CD1c-positive myeloid dendritic cell (primary cell): ENCODE data around the gene OR52I1.

Experiments used
- DNase-seq: peaks from one replicate; pipeline ENCODE4 v3.0.0-alpha.2; 2016; ENCODE audit errors: extremely low spot score

The OR52I1 gene

GRCh38 chr11:4593739-4594138 is at the start of gene OR52I1:
Gene OR52I1 (plus strand): TSS chr11:4594039. CDS start chr11:4594039, 0 bp downstream.
- no peak for DNase-seq

- no peak for DNase-seq
Measured at GRCh38 chr11:4544891-4545290, 48.9 kb upstream of the OR52I1 start, which contains the start of gene OR52M1. Gene OR52M1 (plus strand): TSS chr11:4545191. CDS start chr11:4545191, 0 bp downstream.

- DNase-seq: no peak
Measured at GRCh38 chr11:4546878-4547277, 47.0 kb upstream of the OR52I1 start.

DNA sequence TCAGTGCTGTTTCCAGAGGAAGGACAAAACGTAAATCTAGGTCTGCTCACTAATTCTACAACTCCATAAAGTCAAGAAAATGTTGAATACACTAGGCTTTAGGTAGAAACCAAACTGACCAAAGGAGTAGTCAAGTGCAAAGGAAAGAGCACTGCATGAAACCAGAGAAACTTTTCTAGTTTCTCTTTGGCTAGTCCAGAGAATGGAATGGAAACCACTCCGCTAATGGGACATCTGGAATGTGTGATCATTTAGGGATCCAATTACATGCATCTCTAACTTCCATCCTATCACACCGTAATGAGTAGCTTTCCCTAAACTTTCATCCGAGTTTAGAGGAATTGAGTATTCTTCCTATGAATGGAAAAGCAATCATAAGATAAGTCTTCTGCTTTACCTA is 46.4 kb upstream of the OR52I1 start:
- DNase-seq: no peak

- DNase-seq: peak; percentile 12
Measured at GRCh38 chr11:4551346-4551979, 42.4 kb upstream of the OR52I1 start.

DNA sequence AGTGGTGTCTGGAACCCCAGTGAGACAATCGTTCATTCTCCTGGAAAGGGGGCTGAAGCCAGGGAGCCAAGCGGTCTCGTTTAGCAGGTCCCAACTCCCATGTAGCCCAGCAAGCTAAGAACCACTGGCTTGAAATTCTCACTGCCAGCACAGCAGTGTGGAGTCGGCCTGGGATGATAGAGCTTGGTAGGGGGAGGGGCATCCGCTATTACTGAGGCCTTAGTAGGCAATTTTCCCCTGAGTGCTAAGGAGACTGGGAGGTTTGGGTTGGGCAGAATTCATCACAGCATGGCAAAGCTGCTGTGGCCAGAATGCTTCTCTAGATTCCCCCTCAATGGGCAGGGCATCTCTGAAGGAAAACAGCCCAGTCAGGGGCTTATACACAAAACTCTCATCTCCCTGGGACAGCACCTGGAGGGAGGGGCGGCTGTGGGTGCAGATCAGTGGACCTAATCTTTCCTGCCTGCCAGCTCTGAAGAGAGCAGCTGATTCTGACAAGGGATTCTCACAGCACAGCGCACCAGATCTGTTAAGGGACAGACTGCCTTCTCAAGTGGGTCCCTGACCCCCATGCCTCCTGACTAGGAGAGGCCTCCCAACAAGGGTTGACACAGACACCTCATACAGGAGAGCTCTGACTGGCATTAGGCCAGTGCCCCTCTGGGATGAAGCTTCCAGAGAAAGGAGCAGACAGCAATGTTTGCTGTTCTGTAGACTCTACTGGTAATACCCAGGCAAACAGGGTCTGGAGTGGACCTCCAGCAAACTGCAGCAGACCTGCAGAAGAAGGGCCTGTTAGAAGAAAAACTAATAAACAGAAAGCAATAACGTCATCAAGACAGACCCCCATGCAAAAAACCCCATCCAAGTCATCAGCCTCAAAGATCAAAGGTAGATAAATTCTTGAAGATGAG is 34.1 kb upstream of the OR52I1 start:
- DNase-seq: no peak

DNA sequence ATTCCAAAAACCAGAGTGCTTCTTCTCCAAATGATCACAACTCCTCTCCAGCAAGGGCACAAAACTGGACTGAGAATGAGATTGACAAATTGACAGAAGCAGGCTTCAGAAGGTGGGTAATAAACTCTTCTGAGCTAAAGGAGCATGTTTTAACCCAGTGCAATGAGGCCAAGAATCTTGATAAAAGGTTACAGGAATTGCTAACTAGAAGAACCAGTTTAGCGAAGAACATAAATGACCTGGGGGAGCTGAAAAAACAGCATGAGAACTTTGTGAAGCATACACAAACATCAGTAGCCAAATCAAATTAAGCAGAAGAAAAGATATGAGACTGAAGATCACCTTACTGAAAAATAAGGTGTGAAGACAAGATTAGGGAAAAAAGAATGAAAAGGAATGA is 33.4 kb upstream of the OR52I1 start:
- DNase-seq: no peak

DNA sequence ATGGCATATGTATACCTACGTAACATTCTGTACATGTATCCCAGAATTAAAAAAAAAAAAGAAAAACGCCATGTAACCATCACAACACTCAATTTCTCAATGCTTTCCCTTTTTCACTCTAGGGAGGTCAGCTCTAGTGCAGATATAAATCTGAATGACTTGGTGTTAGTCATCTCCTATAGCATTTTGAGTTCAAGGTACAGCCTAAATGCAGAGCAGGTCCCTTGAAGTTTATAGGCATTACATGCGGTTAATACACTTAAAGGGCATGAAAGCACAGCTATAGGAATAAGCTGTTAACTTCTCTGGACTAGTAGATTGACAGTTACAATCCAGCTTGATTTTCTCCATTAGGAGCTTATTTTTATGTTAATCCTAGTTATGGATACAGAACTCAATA is 28.5 kb upstream of the OR52I1 start:
- DNase-seq: no peak

DNA sequence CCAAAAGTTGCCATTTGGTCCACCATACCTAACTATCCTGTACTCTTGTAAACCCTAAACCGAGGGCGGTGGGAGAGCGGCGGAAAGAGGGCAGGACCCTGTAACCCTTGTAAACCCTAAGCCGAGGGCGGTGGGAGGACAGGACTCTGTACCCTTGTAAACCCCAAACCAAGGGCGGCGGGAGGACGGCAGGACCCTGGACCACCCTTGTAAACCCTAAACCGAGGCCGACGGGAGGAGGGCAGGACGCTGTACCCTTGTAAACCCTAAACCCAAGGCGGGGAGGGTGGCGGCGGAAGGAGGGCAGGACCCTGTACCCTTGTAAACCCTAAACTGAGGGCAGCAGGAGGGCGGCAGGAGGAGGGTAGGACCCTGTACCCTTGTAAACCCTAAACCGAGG is 24.8 kb upstream of the OR52I1 start:
- no peak for DNase-seq

- no peak for DNase-seq
Measured at GRCh38 chr11:4576880-4577279, 17.0 kb upstream of the OR52I1 start.

- no peak for DNase-seq
Measured at GRCh38 chr11:4577761-4578160, 16.1 kb upstream of the OR52I1 start.

DNA sequence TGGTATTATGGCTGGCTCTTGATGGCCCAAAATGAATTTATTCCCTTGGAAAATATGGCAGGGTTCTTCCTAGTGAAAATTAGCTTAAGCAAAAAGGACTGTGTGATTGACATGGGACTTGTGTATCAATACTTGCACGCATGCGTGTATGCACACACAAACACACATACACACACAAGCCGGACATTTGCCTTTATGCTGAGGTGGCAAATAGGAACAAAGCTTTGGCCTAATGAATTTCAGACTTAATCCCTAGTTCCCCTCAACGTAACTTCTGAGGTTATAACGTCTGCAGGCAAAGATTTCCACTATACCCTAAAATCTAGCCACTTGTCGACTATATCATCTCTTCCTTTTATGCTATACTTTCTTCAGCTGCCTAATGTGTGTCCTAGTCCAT is 15.2 kb upstream of the OR52I1 start:
- DNase-seq: no peak

GRCh38 chr11:4580124-4580523 is 13.7 kb upstream of the OR52I1 start:
- DNase-seq: no peak

DNA sequence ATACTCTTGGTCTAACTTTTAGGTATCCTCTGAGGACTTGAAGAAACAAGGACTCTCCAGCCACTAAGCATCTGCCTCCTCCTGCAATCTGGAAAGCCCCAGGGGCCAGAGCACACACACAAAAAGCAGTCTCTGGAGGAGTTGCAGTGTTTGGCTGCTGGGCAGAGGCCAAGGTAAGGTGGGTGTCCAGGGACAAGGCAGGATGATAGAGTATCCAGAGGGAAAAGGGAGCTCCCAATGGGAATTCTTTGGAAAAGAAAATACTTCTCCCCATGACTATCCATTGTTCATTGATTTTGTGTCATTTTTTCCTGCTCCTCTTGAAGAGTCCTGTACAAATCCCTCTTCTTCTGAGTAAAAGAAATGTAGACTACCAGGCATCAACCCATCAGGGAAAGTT is 12.4 kb upstream of the OR52I1 start, which contains the start of gene OR52I2:
Gene OR52I2 (plus strand): TSS at position 301 of the 400 bp plus-strand sequence.
- DNase-seq: no peak

DNA sequence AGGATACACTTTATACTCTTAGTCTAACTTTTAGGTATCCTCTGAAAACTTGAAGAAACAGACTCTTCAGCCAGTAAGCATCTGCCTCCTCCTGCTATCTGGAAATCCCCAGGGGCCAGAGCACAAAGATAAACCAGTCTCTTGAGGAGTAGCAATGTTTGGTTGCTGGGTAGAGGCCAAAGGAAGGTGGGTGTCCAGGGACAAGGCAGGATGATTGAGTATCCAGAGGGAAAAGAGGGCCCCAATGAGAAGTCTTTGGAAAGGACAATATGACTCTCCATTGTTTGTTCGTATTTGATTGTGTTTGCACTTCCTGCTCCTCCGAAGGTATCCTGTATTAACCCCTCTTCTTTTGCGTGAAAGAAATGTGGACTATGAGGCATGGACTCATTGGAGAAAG is 4.8 kb upstream of the OR52I1 start:
- DNase-seq: no peak

DNA sequence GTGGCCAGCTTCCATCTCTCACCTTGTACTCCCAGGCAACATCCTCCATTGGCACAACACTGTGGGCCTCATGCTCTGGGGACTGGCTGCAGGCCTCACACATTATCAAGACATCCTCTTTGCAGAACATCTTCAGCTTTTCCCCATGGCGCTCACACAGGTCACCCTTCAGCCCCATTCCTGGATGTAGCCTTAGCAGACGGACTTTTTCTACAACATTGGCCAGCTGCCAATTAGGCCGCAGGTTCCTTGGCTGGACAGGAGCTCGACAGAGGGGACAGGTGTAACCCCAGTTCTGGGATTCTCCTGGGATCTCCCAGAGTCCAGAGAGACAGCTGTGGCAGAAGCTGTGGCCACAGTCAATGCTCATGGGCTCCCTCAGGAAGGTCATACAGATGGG is 11.2 kb downstream of the OR52I1 start:
- DNase-seq: no peak

- DNase-seq: no peak
Measured at GRCh38 chr11:4606231-4607015, 12.6 kb downstream of the OR52I1 start.

GRCh38 chr11:4607096-4607495 is 13.3 kb downstream of the OR52I1 start:
- no peak for DNase-seq

DNA sequence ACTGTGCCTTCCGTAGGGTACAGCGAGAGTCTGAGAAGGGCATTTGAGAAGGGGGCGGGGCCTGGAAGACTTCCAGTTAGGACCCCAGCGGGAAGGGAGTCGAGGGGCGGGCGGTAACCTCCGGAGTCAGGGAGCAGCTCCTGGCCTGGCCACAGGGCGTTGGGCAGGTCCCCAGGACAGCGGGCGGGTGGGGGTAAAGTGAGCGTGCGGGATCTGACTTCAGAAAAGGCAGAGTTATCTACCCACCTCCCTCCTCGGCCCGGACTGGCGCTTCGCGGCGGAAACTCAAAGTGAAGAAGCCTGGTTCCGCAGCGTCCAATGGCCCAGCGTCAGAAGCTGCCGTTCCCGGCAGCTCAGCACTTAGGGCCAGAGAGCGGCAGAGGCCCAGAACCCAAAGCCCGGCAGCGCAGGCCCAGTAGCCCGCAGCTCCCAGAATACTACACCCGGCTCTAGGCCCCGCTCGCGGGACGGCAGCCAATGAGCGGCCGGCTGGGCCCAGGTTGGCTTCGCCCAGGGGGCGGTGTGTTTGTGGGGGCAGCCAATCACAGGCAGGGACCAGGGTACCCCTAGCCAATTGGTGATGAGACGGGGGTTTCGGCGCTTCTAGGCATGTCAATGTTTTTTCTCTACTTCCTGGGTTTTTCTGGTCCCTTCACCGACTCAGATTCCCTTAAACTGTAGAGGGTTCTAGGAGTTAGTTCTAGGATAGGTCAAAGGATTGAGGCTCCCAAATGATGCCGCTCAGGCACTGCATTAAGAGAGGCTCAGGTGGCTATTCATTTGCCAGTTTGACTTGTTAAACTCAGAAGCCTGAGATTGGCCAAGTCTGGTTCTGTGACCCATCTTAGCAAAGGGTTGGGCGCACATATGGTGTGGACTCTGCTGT is 14.2 kb downstream of the OR52I1 start, which contains the start of gene TRIM68:
Gene TRIM68 (minus strand): TSS at position 451 of the 886 bp plus-strand sequence. CDS start 2,727 bp downstream, outside the sequence.
- peak; percentile 96 for DNase-seq

- DNase-seq: no peak
Measured at GRCh38 chr11:4610258-4610935, 16.6 kb downstream of the OR52I1 start.
